GM23338 (cell line): ENCODE measurements around the gene HMCN2.

Experiments used
- CTCF ChIP-seq, 2 experiments: fragments of 200-600 bp in 1 of 2; sonication (generic) in 1 of 2; conservative IDR thresholded peaks; 2 replicates each; pipeline versions ENCODE4 v1.5.1 to v1.6.1; 2016 to 2017; ENCODE audit warnings: antibody characterized with exemption in 2 of 2, low read depth in 2 of 2, mild to moderate bottlenecking in 2 of 2, moderate library complexity in 1 of 2
- NANOG ChIP-seq: IDR thresholded peaks from 2 replicates; pipeline ENCODE4 v1.6.1; 2016; ENCODE audit warnings: antibody characterized with exemption, borderline replicate concordance
- STAT1 ChIP-seq: IDR thresholded peaks from one replicate; pipeline ENCODE4 v1.6.1; 2016; ENCODE audit warnings: antibody characterized with exemption; ENCODE audit not compliant: unreplicated experiment

GRCh38 chr9:130470950-130471349 is 205.4 kb downstream of the HMCN2 start:
- no peak for TF ChIP-seq CTCF (conservative IDR thresholded peaks at IDR 0.05; ENCODE audit: low read depth in 2 of 2)
- TF ChIP-seq NANOG: no peak
- TF ChIP-seq STAT1: no peak
